GM04504 (cell line): ENCODE results near the gene PKDCC.

Experiments used
- DNase-seq: peaks from one replicate; pipeline ENCODE4 v3.0.0-alpha.2; 2012; ENCODE audit warnings: low read depth

The PKDCC gene

GRCh38 chr2:42105330-42106256 lies 57.8 kb downstream of the PKDCC start:
- DNase-seq = no peak

DNA sequence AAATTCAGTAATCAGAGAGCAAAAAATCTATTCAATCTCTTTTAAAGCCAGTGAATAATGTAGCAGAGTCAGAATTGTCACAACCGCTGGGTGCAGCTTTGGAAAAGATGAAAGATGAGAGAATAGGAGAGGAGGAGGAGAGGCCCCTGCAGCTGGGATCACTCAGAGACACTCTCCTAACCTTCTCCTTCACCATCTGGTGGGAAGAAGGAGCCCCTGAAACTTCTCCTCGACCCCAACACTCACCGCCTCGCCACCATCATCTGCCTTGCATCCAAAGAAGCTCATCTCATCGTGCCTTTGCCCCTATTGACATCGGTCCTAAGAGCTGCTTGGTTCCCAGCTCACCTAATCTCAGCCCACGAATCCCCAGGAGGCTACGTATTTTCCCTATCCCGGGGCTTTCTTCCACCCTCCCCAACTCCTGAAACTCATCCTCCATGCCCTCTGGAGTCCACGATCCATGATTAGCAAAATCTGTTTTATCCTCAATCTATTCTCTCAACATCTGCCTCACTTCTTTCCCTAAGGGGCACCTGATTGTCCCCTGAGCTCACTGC lies 58.5 kb downstream of the PKDCC start:
- no peak for DNase-seq

- no peak for DNase-seq
These were observed 59.6 kb downstream of the PKDCC start for GRCh38 chr2:42107249-42108042.
